HG03342 (cell line): Measurements from ENCODE around the gene CASP4.
"Not testable (repeated sequence)": the region's sequence is repeated elsewhere in the genome, so short reads cannot be mapped to it uniquely, and the experiment has no call there.

Source experiments
- ATAC-seq: cut with Tn5 transposase; IDR thresholded peaks from one replicate; pipeline ENCODE4 v1.9.1; 2021; ENCODE audit warnings: mild to moderate bottlenecking, moderate library complexity; ENCODE audit not compliant: unreplicated experiment

The CASP4 gene

GRCh38 chr11:104957280-104957679 lies 11.1 kb downstream of the CASP4 start:
- no peak for ATAC-seq

GRCh38 chr11:104956528-104956927 lies 11.8 kb downstream of the CASP4 start:
- no peak for ATAC-seq

DNA sequence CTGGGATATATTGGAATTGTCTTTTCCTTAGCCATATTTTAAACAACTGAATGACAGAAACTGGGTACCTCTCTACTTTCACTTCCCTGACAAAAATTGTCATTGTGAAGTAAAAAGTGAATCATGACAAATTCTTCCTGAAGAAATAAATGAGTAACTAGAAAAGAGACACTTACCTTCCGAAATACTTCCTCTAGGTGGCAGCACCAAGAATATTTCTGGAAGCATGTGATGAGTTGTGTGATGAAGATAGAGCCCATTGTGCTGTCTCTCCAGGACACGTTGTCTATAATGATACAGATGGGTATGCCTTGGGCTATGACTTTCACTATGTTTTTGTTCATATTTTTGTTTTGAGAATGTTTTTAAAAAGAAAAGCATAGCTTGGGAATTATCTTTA lies 21.5 kb downstream of the CASP4 start:
- ATAC-seq, result peak; percentile 98

- no peak for ATAC-seq
Measured at GRCh38 chr11:104944076-104944475, 24.3 kb downstream of the CASP4 start.

GRCh38 chr11:104943561-104943960 lies 24.8 kb downstream of the CASP4 start:
- no peak for ATAC-seq

- no peak for ATAC-seq
Measured at GRCh38 chr11:104934594-104934993, 33.8 kb downstream of the CASP4 start.

- not testable (repeated sequence) for ATAC-seq
Measured at GRCh38 chr11:104934073-104934472, 34.3 kb downstream of the CASP4 start.

GRCh38 chr11:104928811-104929210 lies 39.6 kb downstream of the CASP4 start:
- no peak for ATAC-seq

- no peak for ATAC-seq
Measured at GRCh38 chr11:104926771-104927611, 41.4 kb downstream of the CASP4 start.

GRCh38 chr11:104925850-104926249 lies 42.5 kb downstream of the CASP4 start:
- no peak for ATAC-seq

DNA sequence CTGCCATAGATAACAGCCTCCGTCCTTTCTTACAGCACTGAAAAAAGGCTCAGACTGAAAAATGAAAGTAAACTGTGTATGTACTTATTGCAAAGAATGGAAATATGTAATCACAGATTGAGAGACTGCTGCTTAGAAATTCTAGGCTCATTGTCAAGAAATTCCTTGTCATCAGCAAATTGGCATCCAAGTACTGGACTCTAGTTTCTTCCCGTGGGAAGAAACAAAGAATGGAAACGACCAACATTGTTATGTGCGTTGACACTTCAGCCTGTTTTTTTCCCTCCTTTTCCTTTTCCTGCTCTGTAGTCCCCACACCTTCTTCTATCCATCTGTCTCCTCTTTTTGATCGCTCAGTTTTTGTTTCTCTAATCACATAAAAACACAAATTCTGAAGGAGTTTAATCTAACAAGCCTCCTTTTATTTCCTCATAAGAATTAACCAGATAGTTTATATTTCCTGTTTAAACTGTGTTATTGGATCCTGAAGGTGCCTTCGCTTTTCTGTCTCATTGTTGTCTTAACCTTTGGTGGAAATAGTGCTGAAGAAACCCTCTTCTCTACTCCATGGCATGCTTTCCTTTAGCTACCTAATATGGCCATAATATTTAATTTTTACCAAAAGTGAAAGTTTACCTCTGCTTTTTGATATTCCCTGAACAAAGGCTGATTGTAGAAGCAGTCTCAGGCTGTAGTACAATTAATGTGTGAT lies 50.1 kb downstream of the CASP4 start:
- peak; percentile 61 for ATAC-seq

- peak; percentile 24 for ATAC-seq
Measured at GRCh38 chr11:104917271-104918112, 50.9 kb downstream of the CASP4 start.

GRCh38 chr11:104916442-104916841 lies 51.9 kb downstream of the CASP4 start:
- ATAC-seq, result no peak

DNA sequence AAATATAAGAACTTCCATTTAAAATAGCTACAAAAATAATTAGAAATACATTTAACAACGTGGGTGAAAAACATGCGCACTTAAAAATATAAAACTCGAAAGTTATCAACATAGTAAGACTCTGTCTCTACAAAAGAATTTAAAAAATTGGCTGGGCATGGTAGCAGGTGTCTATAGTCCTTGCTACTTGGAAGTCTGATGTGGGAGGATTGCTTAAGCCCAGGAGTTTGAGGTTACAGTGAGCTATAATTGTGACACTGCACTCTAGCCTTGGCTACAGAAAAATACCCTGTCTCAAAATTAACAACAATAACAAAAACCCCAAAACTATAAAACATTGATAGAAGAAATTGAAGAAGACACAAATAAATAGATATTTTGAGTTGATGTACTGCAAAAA lies 56.3 kb downstream of the CASP4 start:
- no peak for ATAC-seq

- ATAC-seq, result no peak
Measured at GRCh38 chr11:104908186-104908531, 60.2 kb downstream of the CASP4 start.

- ATAC-seq, result peak; percentile 75
Measured at GRCh38 chr11:104907521-104908185, 60.7 kb downstream of the CASP4 start.

DNA sequence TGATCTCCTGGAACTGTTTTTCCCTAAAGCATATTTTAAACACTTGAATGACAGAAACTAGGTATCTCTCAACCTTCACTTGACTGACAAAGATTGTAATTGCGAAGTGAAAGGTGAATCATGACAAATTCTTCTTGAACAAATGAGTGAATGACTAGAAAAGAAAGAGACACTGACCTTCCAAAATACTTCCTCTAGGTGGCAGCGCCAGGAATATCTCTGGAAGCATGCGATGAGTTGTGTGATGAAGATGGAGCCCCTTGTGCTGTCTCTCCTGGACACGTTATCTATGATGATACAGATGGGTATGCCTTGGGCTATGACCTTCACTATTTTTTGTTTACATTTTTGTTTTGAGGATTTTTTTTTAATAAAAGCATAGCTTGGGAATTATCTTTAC lies 63.1 kb downstream of the CASP4 start:
- ATAC-seq, result no peak

- ATAC-seq, result no peak
Measured at GRCh38 chr11:104899226-104899625, 69.1 kb downstream of the CASP4 start.

DNA sequence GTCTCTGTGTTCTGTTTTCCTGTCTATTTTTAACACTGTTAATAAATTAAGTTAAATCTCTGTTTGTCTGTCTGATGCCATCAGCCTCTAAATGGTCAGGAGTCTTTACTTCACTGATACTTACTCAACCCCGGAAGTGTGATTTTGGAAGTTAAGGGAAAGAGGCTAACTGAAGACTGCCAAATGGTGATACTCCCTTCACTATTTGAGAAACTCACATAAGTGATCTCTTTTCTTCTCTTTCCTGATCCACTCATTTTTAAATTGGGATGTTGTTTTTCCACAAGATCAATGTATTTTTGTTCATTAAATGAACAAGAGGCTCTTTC lies 69.7 kb downstream of the CASP4 start:
- no peak for ATAC-seq

- ATAC-seq, result no peak
Measured at GRCh38 chr11:104897891-104898684, 70.3 kb downstream of the CASP4 start, which contains the start of gene CASP12. Gene CASP12 (minus strand): TSS chr11:104898460.
